Naive B cell (primary cell): Measurements from ENCODE around the gene COX20. TPM values are rescaled to one million over a fixed set of nuclear protein-coding genes. Genes with fewer than 3 reads are reported as not detected.
A peak's percentile ranks its signal among the peaks of the same experiment; 100 is the strongest.
"Not testable (repeated sequence)": the region's sequence is repeated elsewhere in the genome, so short reads cannot be mapped to it uniquely, and the experiment has no call there.

Experiments
- ATAC-seq, 2 donors: fragments of 150-1000 bp; cut with Tn5 transposase; 2 replicates each; pipeline ENCODE4 v1.10.0; 2021; ENCODE audit warnings: low read depth in 2 of 2, mild to moderate bottlenecking in 2 of 2, moderate library complexity in 2 of 2
- DNase-seq: peaks from one replicate; pipeline ENCODE4 v3.0.0; 2022
- H3K27ac Mint-ChIP-seq, 6 donors: one replicate each; pipeline ENCODE4 v1.8.0; 2020 to 2022; ENCODE audit warnings: mild to moderate bottlenecking in 6 of 6, mixed read lengths in 6 of 6, moderate library complexity in 5 of 6, inconsistent platforms in 2 of 6
- H3K27me3 Mint-ChIP-seq, 3 donors: one replicate each; pipeline ENCODE4 v1.8.0; 2021 to 2022; ENCODE audit warnings: mixed read lengths in 3 of 3, mild to moderate bottlenecking in 1 of 3
- H3K36me3 Mint-ChIP-seq, 2 donors: one replicate each; pipeline ENCODE4 v1.8.0; 2020 to 2022; ENCODE audit warnings: mixed read lengths in 2 of 2, inconsistent platforms in 1 of 2, mild to moderate bottlenecking in 1 of 2
- H3K4me1 Mint-ChIP-seq, 3 donors: one replicate each; pipeline ENCODE4 v1.8.0; 2020 to 2022; ENCODE audit warnings: mixed read lengths in 3 of 3, inconsistent platforms in 1 of 3, mild to moderate bottlenecking in 1 of 3, moderate library complexity in 1 of 3
- H3K4me3 Mint-ChIP-seq, 8 donors: one replicate each; pipeline ENCODE4 v1.8.0; 2020 to 2022; ENCODE audit warnings: mild to moderate bottlenecking in 8 of 8, mixed read lengths in 8 of 8, moderate library complexity in 8 of 8, inconsistent platforms in 2 of 8
- H3K9me3 Mint-ChIP-seq, 7 donors: one replicate each; pipeline ENCODE4 v1.8.0; 2020 to 2022; ENCODE audit warnings: mixed read lengths in 7 of 7, mild to moderate bottlenecking in 5 of 7, inconsistent platforms in 2 of 7, moderate library complexity in 1 of 7
- polyA plus RNA-seq, 6 donors: library from polyadenylated mRNA; unstranded; fragments of 300-500 nt; fragmentation: Illumina TruSeq; gene quantifications; one replicate each; pipeline ENCODE4 v1.2.3, GENCODE V29; 2021; ENCODE audit warnings: low read depth in 6 of 6

COX20 gene
- polyA plus RNA-seq: 10 to 100 TPM; 33.5 to 70.9 (median 49.7) TPM

DNA sequence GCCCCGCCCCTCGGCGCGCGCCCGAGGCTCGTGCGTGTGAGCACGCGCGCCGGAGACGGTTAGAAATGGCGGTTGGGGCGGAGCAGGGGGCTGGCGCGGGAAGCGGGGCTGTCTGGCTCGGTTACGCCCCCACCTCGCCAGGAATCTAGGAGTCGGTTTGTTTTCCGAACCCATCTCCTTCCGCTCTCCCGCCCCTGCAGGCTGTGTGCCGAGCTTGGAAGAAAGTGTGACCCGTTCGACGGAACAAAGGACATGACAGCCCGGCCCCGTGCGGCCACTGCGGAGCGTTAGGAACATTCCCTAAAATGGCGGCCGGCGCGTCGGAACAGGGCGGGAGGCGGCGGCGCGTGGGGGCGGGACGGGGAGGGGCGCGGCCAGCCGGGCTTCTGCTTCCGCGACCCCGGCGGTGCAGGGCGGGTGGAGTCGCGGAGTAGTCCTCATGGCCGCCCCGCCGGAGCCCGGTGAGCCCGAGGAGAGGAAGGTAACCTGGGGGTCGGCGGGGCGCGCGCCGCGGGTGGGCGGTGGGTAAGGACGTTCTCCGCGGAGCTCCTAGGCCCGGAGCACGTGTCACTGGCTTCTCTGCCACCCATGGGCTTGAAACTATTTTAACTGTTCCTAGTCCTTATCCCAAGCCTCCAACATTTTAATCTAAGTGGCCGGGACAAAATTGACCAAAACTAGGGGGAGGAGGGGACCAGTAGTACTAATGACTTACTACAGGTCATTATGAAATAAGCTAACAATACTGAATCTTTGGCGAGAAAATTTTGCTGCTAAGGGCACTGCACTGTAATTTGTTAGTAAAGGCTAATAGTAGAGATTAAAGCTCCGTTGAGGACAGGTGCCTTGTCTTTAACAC, at the start of gene COX20:
Gene COX20 (plus strand): TSS at position 383 of the 859 bp plus-strand sequence. CDS start 57 bp downstream, at position 440.
- Mint-ChIP-seq H3K27ac (peak within 1 kb of the TSS; percentile 97 to 100 (median 100)), H3K9me3 (no peaks in the 10 kb centered on the region), H3K36me3 (peaks cover 12 to 18% of the 10 kb centered on the region in 2 donors), H3K4me1 (peaks cover 28 to 60% (median 59%) of the 10 kb centered on the region in 3 donors), H3K27me3 (no peaks in the 10 kb centered on the region), H3K4me3 (peak within 1 kb of the TSS; percentile 92 to 100 (median 98))
- DNase-seq (peak; percentile 93), ATAC-seq (peak; percentile 62 to 66)

GRCh38 chr1:244788493-244789275, 46.8 kb upstream of the COX20 start:
- Mint-ChIP-seq H3K9me3 (no peaks in the 10 kb centered on the region), H3K27ac (peak overlapping the region in 3 of 6 donors; percentile 8 to 43 (median 15))
- peak; percentile 74 to 86 for ATAC-seq

GRCh38 chr1:244789276-244789580, 46.2 kb upstream of the COX20 start:
- DNase-seq (no peak), ATAC-seq (peak in 1 of 2 donors; percentile 41)
- Mint-ChIP-seq H3K9me3 (no peaks in the 10 kb centered on the region), H3K4me3 (peak overlapping the region in 2 of 8 donors; percentile 15 to 40), H3K27me3 (no peaks in the 10 kb centered on the region), H3K36me3 (no peaks in the 10 kb centered on the region), H3K4me1 (peaks cover 9 to 12% (median 10%) of the 10 kb centered on the region in 3 donors), H3K27ac (peak overlapping the region in 2 of 6 donors; percentile 8 to 49)

More at GRCh38 chr1:244788493-244789275, 46.8 kb upstream of the COX20 start:
- peak; percentile 25 for DNase-seq
- Mint-ChIP-seq H3K27me3 (no peaks in the 10 kb centered on the region), H3K4me1 (peaks cover 9 to 12% (median 10%) of the 10 kb centered on the region in 3 donors), H3K4me3 (peak overlapping the region in 3 of 8 donors; percentile 4 to 74 (median 40)), H3K36me3 (no peaks in the 10 kb centered on the region)

DNA sequence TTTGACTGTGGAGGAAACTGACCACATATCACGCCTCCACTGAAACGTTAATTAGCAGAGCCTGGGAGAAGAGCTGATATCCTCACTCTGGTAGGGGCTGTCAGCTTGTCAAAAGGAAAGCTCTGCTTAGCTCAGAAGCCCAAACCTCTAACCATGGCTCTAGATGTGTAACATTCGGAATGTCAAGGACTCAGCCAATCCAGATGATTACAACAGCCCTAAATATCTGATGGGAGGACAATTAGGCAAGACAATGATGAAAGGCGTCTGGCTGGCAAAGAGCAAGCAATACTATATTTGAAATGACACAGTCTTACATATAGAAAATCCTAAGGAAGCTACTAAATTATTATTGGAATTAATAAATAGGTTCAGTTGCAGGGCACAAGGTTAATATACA, 45.7 kb upstream of the COX20 start:
- H3K27ac Mint-ChIP-seq: peak overlapping the region in 2 of 6 donors; percentile 8 to 49
- no peak for DNase-seq

DNA sequence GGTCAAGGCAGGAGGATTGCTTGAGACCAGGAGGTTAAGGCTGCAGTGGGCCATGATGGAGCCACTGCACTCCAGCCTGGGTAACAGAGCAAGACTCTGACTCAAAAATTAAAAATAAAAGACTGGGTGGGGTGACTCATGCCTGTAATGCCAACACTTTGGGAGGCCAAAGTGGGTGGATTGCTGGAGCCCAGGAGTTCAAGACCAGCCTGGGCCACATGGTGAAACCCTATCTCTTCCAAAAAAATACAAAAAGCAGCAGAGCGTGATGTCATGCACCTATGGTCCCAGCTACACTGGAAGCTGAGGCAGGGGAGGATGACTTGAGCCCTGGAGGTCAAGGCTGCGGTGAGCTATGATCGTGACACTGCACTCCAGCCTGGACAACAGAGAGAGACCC, 44.4 kb upstream of the COX20 start:
- Mint-ChIP-seq H3K4me1 (peaks cover 9 to 12% (median 10%) of the 10 kb centered on the region in 3 donors), H3K4me3 (no peak overlapping the region), H3K36me3 (no peaks in the 10 kb centered on the region), H3K9me3 (no peaks in the 10 kb centered on the region), H3K27ac (peak overlapping the region in 1 of 6 donors; percentile 57), H3K27me3 (no peaks in the 10 kb centered on the region)
- DNase-seq (no peak), ATAC-seq (no peak)

More for the DNA sequence above, 45.7 kb upstream of the COX20 start:
- Mint-ChIP-seq H3K4me3 (no peak overlapping the region), H3K4me1 (peaks cover 9 to 12% (median 10%) of the 10 kb centered on the region in 3 donors), H3K36me3 (no peaks in the 10 kb centered on the region), H3K27me3 (no peaks in the 10 kb centered on the region), H3K9me3 (no peaks in the 10 kb centered on the region)
- no peak for ATAC-seq

GRCh38 chr1:244792188-244792850, 43.1 kb upstream of the COX20 start:
- Mint-ChIP-seq H3K4me3 (no peak overlapping the region), H3K9me3 (no peaks in the 10 kb centered on the region), H3K4me1 (peaks cover 10 to 13% (median 12%) of the 10 kb centered on the region in 3 donors), H3K27me3 (peaks cover 0 to 4% (median 4%) of the 10 kb centered on the region in 3 donors), H3K27ac (no peak overlapping the region), H3K36me3 (no peaks in the 10 kb centered on the region)
- DNase-seq (no peak), ATAC-seq (no peak)

GRCh38 chr1:244794071-244794470, 41.4 kb upstream of the COX20 start:
- DNase-seq (no peak), ATAC-seq (no peak)
- Mint-ChIP-seq H3K4me3 (no peak overlapping the region), H3K9me3 (no peaks in the 10 kb centered on the region), H3K36me3 (no peaks in the 10 kb centered on the region), H3K27ac (peak overlapping the region in 3 of 6 donors; percentile 47 to 87 (median 57)), H3K27me3 (peaks cover 0 to 9% (median 4%) of the 10 kb centered on the region in 3 donors), H3K4me1 (peaks cover 4 to 7% (median 5%) of the 10 kb centered on the region in 3 donors)

GRCh38 chr1:244794516-244794915, 40.9 kb upstream of the COX20 start:
- ATAC-seq, H3K27ac Mint-ChIP-seq, H3K36me3 Mint-ChIP-seq, DNase-seq, H3K27me3 Mint-ChIP-seq, H3K4me1 Mint-ChIP-seq, H3K4me3 Mint-ChIP-seq, H3K9me3 Mint-ChIP-seq: not testable (repeated sequence)

GRCh38 chr1:244796719-244797406, 38.6 kb upstream of the COX20 start:
- DNase-seq (peak; percentile 48), ATAC-seq (no peak)
- Mint-ChIP-seq H3K9me3 (peaks cover 0 to 2% (median 0%) of the 10 kb centered on the region in 7 donors), H3K4me3 (no peak overlapping the region), H3K27ac (no peak overlapping the region), H3K27me3 (peaks cover 0 to 9% (median 7%) of the 10 kb centered on the region in 3 donors), H3K4me1 (peaks cover 0 to 7% (median 5%) of the 10 kb centered on the region in 3 donors), H3K36me3 (no peaks in the 10 kb centered on the region)

DNA sequence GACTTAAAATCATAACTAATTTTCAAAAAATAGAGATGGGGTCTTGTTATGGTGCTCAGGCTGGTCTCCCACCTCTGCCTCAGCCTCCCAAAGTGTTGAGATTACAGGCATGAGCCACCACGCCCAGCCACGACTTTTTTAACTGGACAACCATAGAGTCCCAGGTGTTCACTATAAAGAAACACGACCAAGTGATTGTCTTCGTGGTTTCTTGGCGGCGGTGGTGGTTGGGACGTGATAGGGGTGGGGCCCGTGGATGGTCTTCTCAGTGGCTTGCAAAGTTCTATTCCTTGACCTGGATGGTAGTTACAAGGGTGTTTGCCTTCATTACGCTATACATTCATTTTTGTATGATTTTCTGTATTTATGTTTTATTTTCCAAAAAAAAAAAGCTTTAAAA, 34.6 kb upstream of the COX20 start:
- Mint-ChIP-seq H3K4me3 (no peak overlapping the region), H3K4me1 (peaks cover 0 to 7% (median 5%) of the 10 kb centered on the region in 3 donors), H3K9me3 (peaks cover 0 to 2% (median 0%) of the 10 kb centered on the region in 7 donors), H3K27ac (peak overlapping the region in 1 of 6 donors; percentile 18), H3K36me3 (no peaks in the 10 kb centered on the region), H3K27me3 (peaks cover 0 to 13% (median 7%) of the 10 kb centered on the region in 3 donors)
- ATAC-seq (no peak), DNase-seq (no peak)

DNA sequence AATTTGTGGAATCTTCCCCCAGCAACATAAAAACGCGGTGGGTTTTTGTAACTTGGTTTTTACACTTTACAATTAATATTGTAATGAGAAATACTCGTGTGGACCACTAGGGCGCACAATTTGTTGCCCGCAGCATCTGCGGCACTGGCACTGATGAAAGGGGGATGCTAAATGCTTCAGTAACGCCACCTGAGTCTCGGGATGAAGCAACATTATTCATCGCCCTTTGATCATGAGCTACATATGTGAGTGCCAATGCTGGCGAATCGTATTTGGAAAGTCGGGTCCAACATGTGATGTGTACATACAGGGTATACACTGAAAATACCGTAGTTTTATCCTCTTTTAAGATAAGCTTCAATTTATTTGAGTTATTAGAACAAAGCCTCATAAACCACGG, 34.2 kb upstream of the COX20 start:
- Mint-ChIP-seq H3K36me3 (no peaks in the 10 kb centered on the region), H3K4me3 (peak overlapping the region in 2 of 8 donors; percentile 7 to 69), H3K4me1 (peaks cover 0 to 7% (median 5%) of the 10 kb centered on the region in 3 donors), H3K27me3 (peaks cover 0 to 13% (median 7%) of the 10 kb centered on the region in 3 donors), H3K27ac (peak overlapping the region in 2 of 6 donors; percentile 18 to 69), H3K9me3 (peaks cover 0 to 2% (median 0%) of the 10 kb centered on the region in 7 donors)
- peak; percentile 44 for DNase-seq
- peak; percentile 89 to 91 for ATAC-seq

DNA sequence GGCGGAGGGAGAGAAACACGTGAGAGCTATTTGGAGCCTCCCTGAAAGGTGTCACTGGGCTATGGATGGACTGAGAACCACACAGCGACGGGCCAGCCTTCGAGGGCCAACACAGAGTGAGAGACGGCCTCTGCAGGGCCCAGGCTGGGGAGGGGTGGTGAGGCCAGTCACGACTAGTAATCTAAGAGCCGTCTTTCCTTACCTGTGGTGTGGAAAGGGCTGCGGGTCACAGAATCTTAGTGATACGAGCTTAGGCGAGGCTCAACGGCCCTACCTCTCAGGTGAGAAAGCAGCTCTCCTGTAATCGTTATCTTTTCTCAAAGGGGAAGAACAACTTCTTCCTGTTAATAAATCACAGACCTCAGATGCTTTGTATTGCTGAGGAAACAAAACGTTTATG, 33.4 kb upstream of the COX20 start:
- no peaks in the 10 kb centered on the region for H3K36me3 Mint-ChIP-seq
- DNase-seq (no peak), ATAC-seq (no peak)
- peaks cover 0 to 2% (median 0%) of the 10 kb centered on the region in 7 donors for H3K9me3 Mint-ChIP-seq
- no peak overlapping the region for H3K4me3 Mint-ChIP-seq
- H3K27ac Mint-ChIP-seq: no peak overlapping the region
- H3K4me1 Mint-ChIP-seq: peaks cover 2 to 6% (median 5%) of the 10 kb centered on the region in 3 donors
- H3K27me3 Mint-ChIP-seq: peaks cover 0 to 10% (median 4%) of the 10 kb centered on the region in 3 donors
